Myocyte (in vitro differentiated cells): Measurements from ENCODE around the gene MAST4. TPM values are rescaled to one million over a fixed set of nuclear protein-coding genes. Genes with fewer than 3 reads are reported as not detected.

Experiments
- DNase-seq: peaks from one replicate; pipeline ENCODE4 v3.0.0-alpha.2; 2012; ENCODE audit warnings: low read depth
- total RNA-seq: library from RNA; depleted of rRNA; stranded (reverse); fragments of >200 nt; gene quantifications from 2 replicates; pipeline ENCODE4 v1.2.3, GENCODE V29; 2014

Gene MAST4
- total RNA-seq, 1 donor from 2014 or later = 7.6 TPM

GRCh38 chr5:66867618-66868322 lies 271.6 kb downstream of the MAST4 start:
- DNase-seq = no peak

- DNase-seq = no peak
Observed at GRCh38 chr5:66869347-66869746, 273.2 kb downstream of the MAST4 start.

- no peak for DNase-seq
Observed at GRCh38 chr5:66870708-66871107, 274.5 kb downstream of the MAST4 start.

- no peak for DNase-seq
Observed at GRCh38 chr5:66871651-66872050, 275.5 kb downstream of the MAST4 start.

DNA sequence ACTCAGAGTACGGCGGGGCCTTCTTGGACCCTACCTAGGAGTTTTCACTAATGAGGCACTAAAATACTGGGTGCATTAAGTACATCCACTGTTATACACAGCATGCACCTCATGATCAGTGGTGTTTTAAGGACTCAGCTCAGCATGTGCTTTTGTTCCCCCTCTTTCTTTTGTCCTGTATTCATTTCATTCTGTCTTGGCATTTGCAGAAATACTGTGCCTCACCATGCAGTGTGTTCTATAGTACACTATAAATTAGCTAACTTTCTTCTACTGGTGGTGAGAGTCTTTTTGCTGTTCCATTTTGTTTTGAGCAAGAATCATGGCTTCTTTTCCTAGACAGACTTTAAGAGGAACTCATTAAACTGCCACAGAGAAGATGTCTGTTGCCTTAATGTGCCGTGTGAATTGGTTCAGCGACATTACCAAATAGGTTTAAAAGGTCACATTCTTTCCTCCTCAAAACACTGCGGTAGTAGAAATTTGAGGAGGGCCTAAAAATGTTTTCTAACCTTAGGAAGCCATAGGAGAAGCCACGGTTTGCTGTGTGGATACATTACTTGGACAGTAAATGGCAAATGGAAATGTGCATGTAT lies 276.6 kb downstream of the MAST4 start:
- DNase-seq = no peak

DNA sequence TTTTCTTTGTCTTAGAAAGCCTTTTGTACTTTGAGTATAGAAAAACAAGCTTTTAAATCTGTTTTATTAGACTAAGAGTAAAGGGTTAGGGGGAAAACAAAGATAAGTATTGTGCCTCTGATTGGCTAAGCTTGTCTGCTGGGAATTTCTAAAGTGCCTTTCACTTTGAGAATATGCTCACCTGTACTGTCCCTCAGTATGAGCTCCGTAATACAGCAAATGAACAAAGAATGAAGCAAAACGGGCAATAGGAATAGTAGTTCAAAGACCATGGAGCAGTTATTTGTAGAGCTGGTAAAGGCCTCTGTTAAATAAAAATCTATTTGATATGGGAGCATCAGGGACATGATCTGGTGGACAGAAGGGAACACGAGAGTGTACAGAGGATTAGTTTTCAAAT lies 277.8 kb downstream of the MAST4 start:
- no peak for DNase-seq

DNA sequence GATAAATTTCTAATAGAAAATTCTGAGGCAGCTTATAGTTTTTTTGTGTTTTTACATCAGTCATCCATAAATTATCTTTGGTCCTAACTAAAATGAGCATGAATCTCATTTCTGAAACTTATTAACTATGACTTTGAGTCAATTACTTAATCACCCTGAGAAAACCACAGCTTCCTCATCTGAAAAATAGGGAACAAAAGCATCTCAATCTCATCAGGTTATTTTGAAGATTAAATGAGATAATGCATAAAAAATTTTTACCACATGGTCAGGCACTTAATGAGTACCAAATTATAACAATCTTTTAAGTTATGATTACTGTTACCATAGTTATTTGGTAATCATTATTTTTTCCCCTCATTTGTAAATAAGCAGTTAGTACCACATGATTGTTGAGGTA lies 279.1 kb downstream of the MAST4 start:
- DNase-seq = no peak

- DNase-seq = no peak
Observed at GRCh38 chr5:66876266-66876807, 280.1 kb downstream of the MAST4 start.

- no peak for DNase-seq
Observed at GRCh38 chr5:66877843-66878242, 281.6 kb downstream of the MAST4 start.

GRCh38 chr5:66880401-66880800 lies 284.2 kb downstream of the MAST4 start:
- no peak for DNase-seq

GRCh38 chr5:66881480-66882161 lies 285.4 kb downstream of the MAST4 start:
- DNase-seq = no peak

GRCh38 chr5:66882606-66883227 lies 286.5 kb downstream of the MAST4 start:
- DNase-seq = no peak

- no peak for DNase-seq
Observed at GRCh38 chr5:66884564-66885243, 288.5 kb downstream of the MAST4 start.

DNA sequence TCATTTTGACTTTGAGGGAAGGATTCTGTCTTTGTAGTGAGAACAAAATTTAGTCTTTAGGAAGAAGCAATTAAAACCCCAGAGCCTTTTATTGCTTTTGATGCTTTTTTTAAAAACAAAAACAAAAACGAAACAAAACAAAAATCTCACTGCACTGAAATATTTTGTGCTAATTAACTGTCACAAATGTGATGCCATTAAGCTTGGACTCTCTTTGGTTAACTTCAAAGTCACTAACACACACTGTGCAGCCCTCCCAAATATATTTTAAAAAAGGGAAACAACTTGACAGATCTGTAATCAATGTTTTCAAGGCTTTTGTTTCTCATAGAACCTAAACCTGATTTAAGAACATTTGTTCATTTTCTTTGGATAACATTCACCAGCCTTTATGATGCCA lies 290.7 kb downstream of the MAST4 start:
- DNase-seq = no peak

DNA sequence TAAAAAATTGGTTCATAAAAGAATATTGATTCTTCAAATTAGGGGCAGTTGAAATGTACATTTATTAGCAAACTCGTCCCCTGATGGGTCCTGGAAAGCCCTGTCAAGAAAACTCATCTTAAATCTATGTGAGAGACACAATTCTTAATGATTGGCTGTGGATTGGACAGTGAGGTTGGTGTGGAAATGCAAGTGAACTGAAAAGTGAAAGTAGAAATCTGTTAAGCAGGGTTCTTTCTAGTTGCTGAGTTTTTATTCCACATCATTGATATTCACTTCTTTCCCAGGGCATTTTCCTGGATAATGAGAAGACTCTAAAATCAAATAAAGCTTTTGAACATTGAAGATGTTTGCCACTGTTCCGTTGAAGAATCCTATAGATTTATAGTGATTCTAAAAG lies 292.4 kb downstream of the MAST4 start:
- no peak for DNase-seq

GRCh38 chr5:66889056-66889455 lies 292.9 kb downstream of the MAST4 start:
- DNase-seq = no peak

DNA sequence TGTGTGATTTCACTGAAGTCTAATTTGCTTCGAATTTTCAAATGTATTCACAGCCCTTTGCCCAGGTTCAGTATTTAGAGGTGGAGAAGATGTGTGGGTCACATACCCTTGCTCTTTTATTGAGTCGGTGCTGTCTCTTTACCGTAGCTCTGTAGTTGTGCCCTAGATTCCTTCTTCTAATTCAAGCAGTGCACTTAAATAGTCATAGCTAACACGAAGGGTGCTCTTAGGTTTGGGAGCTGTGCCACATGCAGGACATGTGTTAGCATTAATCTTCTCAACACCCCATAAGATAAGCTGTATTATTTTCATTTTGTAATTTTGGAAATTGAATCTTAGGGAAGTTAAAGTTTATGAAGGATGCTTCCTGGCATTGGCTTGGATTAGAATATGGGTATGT lies 293.3 kb downstream of the MAST4 start:
- no peak for DNase-seq

DNA sequence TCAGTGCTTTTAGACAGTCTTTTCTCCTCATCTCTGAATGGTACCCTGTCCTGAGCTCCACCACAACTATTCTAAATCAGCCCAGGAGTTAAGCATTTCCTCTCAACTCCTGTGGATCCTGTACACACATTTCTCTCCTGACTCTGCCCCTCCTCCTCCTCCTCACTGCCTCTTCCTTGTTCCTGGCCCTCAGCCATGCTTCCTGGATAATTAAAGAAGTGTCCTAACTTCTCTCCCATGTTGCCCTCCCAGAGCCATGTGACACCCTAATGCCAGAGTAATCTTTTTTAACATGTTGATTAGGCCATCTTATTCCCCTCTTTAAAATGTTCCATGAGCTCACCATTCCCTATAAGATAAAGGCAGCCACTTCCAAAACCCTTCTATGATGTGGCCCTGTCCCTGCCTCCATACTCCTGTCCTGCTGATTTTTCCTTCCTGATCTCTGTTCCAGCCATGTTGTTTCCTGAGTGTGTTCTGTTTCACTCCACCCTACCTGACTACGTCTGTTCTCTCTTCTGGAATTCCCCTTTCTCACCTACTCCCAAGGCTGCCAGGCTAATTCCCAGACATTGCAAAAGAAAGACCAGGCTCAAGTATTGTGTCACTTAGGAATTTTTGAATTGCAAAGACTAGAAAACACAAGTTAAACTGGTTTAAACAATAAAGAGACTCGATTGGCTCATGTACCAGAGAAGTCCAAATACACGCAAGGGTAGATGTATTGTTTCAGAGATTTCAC lies 295.2 kb downstream of the MAST4 start:
- no peak for DNase-seq

GRCh38 chr5:66892716-66893115 lies 296.5 kb downstream of the MAST4 start:
- no peak for DNase-seq

DNA sequence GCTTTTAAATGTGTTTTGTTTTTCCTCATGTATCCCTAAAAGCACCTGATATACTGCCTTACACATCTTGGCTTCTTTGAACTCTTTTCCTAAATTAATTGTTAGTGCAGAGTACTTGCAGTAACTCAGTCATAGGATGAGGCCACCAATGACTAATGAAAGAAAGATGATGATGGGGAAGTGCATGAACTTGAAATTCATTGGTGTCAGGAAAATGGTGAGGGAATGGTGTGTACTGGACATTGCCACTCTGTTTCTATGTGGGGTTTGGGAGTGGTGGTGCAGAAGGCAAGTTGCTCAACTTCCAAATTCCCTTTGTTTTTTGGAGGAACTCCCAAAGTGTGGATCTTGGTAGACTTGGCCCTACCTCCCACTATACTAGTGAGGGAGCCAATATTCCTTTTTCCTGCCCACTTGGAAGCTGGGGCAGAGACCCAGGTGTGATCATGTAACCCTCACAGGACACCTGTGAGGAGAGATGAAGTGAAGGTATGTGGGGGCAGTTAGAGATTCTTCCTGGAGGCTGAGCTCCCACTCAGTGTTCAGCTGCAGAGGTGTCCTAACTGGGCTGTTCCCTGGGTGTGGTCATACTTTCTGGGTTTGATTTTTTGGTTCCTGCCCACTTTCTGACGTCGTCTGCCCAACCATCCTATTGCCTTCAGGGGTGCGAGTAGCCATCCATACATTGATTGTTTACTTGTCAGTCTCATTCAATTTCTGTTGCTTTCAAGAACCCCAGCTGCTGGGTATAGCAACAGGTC lies 298.5 kb downstream of the MAST4 start:
- DNase-seq = no peak
